ENCODE results near the gene GRIN3B.

GRIN3B gene

GRCh38 chr19:1007399-1008251 is 7.4 kb downstream of the GRIN3B start:
- DNase-seq (ENCODE audit: low spot score): no peak

DNA sequence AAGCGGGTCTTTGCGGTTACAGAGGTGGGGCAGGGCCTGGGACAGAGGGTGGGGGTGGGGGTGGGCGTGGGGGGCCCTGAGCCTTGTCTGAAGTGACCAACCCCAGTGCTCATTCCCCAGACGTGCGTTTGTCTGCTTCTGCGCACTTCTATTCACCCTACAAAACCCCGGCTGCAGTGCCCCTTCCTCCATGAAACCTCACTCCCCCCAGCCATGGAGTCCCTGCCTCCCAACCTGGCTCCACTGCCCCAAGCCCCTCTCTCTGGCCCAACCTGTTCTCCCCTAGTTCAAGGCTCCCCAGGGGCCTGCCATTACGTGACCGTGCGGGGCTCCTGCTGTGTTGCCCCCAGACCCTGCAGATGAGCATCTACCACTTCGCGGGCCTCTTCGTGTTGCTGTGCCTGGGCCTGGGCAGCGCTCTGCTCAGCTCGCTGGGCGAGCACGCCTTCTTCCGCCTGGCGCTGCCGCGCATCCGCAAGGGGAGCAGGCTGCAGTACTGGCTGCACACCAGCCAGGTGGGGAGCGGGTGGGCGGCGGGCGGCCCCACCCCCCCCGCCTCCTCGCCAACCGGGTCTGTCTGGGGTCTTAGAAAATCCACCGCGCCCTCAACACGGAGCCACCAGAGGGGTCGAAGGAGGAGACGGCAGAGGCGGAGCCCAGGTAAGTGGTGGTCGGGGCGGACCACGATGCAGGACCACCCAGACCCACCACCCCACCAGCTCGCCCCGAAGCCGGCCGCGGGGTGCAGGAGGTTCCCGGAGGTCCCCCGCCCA is 8.2 kb downstream of the GRIN3B start:
- DNase-seq (ENCODE audit: low spot score): no peak

DNA sequence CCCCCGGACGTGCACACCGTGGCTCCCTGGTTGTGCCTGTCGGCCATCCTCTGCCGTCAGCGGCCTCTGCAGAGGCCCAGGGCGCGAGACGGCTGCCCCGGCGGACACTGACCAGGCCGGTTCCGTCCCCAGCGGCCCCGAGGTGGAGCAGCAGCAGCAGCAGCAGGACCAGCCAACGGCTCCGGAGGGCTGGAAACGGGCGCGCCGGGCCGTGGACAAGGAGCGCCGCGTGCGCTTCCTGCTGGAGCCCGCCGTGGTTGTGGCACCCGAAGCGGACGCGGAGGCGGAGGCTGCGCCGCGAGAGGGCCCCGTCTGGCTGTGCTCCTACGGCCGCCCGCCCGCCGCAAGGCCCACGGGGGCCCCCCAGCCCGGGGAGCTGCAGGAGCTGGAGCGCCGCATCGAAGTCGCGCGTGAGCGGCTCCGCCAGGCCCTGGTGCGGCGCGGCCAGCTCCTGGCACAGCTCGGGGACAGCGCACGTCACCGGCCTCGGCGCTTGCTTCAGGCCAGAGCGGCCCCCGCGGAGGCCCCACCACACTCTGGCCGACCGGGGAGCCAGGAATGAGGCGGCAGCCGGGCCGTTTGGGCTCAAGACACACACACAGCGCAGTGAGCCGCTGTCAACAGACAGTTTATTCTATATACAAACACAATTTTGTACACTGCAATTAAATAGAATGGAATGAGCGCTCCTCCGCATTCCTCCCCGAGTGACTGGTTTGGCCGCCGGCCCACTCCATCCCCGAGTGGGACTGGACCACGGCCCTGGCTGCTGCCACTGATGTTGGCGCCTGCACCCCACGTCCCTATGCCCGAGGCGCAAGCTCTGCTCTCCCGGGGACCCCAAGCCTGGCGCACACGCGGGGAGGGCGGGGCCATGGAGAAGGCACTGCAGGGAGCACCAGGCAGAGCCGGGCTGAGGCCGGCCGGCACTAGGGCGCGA is 9.1 kb downstream of the GRIN3B start:
- no peak for DNase-seq (ENCODE audit: low spot score)

- no peak for DNase-seq (ENCODE audit: low spot score)
These were observed 9.8 kb downstream of the GRIN3B start for GRCh38 chr19:1009981-1010538.

- DNase-seq (ENCODE audit: low spot score): no peak
These were observed 10.6 kb downstream of the GRIN3B start for GRCh38 chr19:1010586-1011510.

DNA sequence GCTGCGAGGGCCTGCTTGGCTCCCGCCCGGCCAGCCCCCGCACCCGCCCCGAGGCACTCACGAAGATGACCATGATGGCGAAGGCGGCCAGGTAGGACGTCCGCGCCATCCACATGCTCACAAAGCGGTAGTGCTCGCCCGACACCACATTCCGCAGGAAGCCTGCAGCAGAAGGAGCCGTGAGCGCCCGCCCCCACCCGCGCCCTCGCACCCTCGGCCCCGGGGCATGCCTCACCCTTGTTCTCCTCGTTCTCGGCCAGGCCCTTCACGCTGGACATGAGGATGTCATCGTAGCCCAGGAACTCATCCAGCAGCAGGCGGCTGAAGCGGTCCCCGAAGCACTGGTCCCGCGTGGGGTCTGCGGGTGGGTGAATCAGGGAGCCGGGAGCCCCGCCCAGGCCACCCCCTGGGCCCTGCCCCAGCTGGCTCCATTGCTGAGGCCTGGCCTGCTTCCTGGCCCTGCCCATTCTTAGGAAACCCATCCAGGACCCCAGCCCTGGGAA is 11.7 kb downstream of the GRIN3B start:
- DNase-seq (ENCODE audit: low spot score): no peak

DNA sequence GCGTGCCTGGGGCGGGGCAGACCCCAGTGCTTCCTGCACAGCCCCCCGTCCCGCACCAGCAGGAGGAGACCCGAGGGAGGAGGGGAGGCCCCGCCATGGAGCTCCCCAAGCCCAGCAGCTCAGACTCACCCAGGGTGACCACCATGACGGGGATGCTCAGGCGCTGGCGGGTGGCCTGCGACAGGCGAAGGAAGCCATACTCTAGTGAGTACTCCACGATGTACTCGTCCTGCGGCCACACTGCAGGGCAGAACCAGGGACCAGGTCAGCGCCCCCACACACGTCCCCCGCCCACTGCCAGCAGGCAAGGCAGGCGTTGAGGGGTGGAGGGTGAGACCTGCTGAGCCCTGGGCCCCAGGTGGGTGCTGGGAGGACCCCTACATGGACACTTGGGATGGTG is 12.1 kb downstream of the GRIN3B start:
- DNase-seq (ENCODE audit: low spot score): no peak

- DNase-seq (ENCODE audit: low spot score): no peak
These were observed 13.0 kb downstream of the GRIN3B start for GRCh38 chr19:1013218-1013617.

- no peak for DNase-seq (ENCODE audit: low spot score)
These were observed 14.2 kb downstream of the GRIN3B start for GRCh38 chr19:1014161-1015060.

- no peak for DNase-seq (ENCODE audit: low spot score)
These were observed 15.0 kb downstream of the GRIN3B start for GRCh38 chr19:1015061-1015781.

DNA sequence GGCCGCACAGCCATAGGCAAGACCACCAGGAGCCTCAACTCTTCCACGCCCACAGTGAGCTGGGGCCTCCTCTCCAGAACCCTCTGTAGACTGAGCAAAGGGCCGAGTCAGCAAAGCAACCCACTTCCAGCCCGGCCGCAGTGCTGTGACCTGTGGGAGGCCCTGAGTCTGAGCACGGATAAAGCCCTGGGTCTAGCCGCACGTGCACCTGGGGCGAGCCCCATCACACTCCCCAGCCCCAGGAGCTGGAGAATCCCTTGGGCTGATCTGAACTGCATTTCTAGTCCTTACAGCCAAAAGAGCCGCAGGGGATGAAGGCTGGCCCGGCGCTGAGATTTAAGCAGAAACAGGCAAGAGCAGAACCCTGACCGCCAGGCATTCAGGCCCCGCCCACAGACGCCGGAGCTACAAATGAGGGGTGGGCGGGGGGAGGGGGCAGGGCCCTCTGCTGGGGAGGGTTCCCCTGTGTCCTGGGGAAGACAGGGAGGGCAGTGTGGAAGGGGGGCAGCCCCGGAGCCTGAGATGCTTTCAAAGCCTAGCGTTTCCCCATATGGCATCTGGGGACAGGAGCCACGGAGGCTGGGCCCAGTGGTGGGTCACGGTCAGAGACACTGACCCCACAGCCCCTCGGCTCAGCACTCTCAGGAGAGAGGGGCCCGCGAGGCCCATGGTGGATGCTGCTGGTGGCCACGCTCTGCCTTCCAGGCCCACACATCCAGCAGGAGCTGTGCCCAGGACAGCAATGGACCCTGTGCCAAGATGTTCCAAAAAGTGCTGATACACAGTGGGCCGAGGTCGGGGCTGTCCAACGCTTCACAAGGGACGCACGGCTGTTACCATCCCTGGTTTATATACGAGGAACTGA is 15.8 kb downstream of the GRIN3B start:
- no peak for DNase-seq (ENCODE audit: low spot score)

DNA sequence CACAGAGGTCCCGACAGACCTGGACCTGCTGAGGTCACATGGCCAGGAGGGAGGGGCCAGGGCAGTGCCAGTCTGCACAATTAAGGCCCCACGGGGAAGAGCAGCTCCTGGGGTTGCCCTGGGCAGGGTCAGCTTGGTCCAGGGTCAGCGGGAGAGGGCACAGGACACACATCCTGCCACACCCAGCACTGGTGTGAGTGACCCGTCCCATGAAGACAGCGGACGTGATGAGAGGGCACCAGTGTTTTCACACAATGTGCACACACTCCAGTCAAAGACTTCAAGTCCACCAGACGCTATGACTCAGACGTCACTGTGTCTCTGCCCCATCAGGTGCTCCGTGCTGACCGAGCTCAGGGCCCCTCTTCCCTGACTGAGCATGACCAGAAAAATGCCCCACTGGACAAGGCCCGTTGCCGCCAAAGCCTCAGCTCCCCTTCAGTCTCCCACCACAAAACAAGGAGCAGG is 16.5 kb downstream of the GRIN3B start:
- DNase-seq (ENCODE audit: low spot score): no peak

DNA sequence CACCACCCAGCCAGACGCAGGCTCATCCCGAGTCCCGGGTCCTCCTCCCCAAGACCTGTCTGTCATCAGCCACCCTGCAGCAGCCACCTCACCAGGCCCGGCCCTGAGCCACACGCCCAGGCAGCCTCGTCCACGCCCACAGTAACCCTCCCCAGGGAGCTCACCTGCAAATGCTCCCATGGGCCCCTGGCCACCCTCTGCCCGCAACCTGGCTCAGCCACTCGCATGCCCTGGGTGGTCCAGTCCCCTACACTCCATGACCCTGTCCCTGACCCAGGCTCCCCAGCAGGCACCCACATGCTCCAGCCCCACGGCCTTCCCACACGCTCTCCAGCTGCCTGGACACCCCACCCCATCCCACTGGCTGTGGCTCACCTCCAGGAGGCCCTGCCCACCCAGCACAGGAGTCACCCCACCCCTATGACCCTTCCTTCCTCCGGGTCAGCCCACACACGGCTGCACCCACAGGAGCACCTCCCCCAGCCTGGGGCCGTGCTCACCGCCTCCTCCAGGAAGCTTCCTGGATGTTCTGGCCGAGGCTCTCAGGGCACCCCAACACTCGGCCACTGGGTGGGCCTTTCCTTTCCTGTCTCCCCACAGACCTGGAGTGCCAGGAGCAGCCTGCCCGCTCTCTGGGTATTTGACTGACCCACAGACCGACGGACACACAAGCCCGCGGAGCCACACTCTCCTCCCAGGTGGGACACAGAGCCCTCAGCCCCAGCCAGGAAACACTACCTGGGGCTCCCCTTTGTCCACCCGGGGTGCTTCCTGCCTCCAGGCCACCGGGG is 17.1 kb downstream of the GRIN3B start:
- DNase-seq (ENCODE audit: low spot score): no peak

- DNase-seq (ENCODE audit: low spot score): no peak
These were observed 17.7 kb downstream of the GRIN3B start for GRCh38 chr19:1017906-1018305.

DNA sequence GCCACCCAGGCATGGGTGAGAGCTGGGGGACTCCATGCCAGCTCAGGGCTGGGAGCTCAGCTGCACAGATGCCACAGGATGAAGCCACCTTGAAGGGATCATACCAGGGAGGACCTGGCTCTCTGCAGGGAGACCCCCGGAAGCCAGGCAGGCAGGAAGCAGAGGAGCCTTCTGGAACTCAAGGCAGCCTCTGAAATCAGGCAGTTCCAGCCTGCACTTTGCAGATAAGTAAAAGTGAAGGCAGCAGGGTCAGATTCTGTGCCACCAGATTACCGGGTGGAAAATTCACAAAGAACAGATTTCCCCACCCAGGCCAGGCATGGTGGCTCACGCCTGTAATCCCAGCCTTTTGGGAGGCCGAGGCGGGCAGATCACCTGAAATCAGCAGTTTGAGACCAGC is 18.2 kb downstream of the GRIN3B start:
- peak; percentile 44 for DNase-seq (ENCODE audit: low spot score)

DNA sequence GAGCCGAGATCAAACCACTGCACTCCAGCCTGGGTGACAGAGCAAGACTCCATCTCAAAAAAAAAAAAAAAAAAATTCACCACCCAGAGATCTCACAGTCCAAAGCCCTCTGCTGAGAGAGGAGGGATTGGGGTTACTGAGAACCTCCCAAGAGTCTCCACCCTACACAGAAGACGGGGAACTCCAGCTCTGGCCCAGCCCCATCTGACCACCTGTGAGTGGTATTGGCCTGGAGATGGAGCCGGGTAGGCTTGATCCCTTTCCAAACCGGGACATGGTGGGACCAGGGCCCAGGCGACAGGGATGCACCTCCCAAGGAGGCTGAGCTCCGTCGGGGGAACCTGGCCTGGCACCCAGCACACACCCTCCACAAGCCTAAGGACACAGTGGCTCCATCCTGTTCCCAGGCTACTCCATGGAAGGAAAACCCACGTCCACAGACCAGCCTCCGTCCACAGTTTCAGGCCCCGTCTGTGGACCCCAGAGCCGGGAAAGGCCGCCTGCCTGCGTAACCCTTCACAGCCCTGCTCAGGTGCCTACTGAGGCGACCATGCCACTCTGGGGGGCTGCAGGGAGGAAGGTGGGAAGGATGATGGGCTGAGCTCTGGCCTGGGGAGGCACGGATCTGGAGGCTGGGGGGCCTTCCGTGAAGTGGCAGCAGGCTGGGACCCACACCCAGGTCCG is 18.9 kb downstream of the GRIN3B start:
- DNase-seq (ENCODE audit: low spot score): no peak

Measured in hematopoietic multipotent progenitor cell treated with erythropoietin and hydrocortisone succinate and interleukin-3 and kit ligand, for 15 days (in vitro differentiated cells).